Cortex of kidney (tissue), 1 donor: ENCODE results near the gene HOXD3.

Source experiments
- DNase-seq: peaks from one replicate; lab custom pipeline; 2025; lab: John Stamatoyannopoulos, UW

HOXD3 gene

DNA sequence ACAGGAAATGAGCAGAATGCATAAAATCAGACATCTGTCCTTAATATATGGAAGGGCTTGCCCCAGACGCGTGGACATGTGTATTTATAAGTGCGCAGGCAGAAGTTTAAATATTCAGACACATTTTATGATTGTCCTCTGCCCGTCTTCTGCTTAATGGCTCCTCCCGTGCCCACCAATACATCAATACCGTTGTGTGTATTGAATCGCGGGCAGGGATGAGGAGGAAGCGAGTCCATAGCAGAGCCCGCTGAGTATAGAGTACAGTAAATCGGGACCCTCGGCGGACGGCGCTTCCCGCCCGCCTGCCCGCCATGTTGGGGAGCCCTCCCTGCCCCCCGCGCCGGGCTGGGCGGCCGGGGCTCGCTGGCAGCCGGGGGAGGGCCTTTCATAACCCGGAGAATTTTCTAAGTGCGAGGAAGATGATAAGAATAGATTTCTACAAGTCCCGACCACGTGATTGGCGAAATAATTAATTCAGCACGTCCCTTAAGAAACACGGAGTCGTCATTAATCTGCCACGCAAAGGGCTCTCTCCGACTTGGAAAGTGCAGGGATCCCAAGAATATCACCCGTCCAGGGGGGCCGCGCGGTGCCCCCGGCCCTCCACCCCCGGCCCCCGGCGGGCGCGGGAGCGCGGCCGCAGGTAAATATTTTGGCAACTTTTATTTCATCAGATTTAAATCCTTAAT, at the start of gene HOXD3:
TSS of gene HOXD3 (plus strand) at position 501 of the 692 bp plus-strand sequence. CDS start 11,808 bp downstream, outside the sequence.
- DNase-seq = no peak

- DNase-seq = no peak
Observed at GRCh38 chr2:176107731-176108181, 49.4 kb upstream of the HOXD3 start.

GRCh38 chr2:176109192-176109901, 47.8 kb upstream of the HOXD3 start:
- no peak for DNase-seq

GRCh38 chr2:176109946-176110345, 47.2 kb upstream of the HOXD3 start:
- no peak for DNase-seq

DNA sequence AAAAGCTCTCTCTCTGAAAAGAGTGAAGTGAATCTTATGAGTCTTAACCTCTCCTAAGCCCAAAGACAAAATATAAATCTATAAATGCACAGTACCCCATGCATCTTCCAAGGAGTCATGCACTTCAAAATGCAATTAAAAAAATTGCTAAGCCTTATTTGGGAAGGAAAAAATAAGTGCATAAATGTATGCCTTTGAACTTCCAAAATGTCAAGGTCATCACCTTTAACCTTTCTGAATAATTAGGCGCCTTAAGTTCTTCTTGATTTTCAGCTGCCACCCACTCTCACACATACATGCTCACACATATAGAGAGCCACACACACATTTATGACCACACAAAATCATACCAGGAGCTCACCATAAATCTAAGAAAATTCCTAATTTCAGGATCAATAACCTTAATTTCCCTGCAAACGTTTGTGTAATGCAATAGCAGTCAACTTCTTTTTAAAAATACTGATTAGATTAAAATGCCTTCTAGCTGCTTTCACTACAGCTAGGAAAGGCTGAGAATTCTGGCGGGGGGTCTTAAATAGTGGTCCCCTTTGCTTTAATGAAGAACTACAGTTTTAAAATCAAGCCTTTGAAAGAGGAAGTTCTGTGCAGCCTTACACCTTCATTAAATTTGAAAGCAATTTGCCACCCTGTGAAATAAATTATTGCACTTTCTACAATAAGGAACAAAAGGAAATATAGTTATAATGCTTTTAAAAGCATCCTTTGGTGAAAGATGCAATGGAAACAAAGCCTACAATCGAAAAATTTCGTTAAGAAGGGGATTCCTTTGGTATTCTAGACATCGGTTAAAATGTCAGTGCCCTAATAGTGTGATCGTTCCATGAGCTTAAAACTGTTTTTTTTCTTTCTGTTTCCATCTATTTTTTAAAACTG, 46.4 kb upstream of the HOXD3 start:
- no peak for DNase-seq

DNA sequence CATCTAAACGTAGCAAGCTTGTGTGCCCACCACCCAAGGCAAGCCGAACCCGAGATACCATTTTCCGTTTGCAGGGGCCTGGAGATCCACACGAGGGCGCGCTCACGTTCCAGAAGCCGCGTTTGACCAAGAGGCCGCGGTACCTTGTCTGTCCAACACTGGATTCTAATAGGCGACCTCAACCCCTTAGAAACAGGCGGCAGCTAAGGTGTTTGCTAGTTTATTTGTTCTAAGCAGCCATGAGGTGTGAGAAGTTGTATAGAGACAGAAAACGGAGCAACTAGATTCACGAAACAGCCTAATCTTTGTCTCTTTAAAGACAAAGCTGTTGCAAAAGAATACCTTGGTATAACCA, 45.8 kb upstream of the HOXD3 start:
- DNase-seq = no peak

DNA sequence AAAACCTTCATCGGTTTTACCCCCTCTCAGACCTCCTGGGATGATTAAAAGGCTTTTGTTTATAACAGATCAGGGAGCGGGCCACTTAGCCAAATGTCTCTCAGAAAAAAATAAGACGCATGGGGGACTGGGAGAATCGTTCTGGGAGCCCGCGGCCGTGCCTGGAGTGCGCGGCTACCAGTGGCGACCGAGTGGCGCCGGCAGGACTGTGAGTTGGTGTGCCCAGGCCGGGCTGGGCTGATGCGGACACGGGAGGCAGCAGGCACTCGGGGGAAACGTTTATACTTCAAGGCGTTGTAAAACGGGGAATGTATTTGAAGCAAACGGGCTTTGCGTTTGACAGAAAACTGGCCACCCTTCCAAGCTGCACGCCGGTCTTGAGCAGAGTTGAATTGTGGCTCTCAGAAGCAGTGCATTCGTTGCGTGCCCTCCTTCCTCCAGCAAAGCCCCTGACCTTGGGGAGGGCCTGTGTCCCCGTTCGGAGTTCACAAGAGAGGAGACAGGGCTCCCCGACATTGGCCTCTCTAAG, 45.2 kb upstream of the HOXD3 start:
- no peak for DNase-seq

DNA sequence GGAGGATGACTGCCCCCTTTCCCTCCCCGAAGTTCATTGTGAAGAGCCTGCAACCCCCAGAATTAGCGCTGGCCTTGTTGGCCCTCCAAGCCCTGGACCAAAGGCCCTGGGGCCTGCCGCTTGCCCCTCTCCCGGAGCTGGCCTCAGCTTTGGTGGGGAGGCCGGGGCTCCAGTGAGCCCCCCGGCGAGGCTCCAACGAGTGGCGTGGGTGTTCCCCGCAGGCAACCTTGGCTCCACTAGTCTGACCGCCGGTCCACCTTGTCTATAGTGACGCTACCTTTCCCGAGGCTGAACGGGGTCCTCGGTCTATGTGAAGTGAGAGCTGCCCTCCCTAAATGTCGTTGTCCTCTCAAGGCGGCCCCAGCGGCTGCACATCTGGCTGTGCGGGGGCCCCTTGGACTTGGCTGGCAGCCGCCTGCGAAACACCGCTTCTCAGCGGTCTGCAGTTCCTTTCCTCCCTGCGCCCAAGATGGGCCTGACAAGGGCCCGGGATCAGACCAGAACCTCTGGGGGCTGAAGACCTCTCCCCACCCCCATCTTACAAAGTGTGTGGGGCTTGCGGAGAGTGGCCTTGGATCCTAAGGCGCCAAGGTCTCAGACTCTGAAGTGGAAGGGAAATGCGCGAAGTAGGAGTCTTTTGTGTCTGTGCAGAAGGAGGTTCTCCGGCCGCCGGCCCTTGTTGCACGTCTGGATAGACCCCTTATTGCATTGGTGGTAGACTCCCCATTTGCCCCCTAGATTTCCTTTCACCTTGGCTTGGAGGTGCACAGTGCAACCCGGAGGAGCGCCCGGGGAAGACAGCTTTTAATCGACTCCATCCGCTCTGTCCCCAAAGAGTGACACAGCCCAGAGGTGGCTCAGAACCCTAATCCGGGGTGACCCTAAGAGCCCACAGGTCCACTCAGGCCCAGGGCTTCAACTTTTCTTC, 44.5 kb upstream of the HOXD3 start:
- no peak for DNase-seq

GRCh38 chr2:176114120-176114929, 42.8 kb upstream of the HOXD3 start:
- DNase-seq = no peak

GRCh38 chr2:176114930-176115625, 42.0 kb upstream of the HOXD3 start:
- no peak for DNase-seq

DNA sequence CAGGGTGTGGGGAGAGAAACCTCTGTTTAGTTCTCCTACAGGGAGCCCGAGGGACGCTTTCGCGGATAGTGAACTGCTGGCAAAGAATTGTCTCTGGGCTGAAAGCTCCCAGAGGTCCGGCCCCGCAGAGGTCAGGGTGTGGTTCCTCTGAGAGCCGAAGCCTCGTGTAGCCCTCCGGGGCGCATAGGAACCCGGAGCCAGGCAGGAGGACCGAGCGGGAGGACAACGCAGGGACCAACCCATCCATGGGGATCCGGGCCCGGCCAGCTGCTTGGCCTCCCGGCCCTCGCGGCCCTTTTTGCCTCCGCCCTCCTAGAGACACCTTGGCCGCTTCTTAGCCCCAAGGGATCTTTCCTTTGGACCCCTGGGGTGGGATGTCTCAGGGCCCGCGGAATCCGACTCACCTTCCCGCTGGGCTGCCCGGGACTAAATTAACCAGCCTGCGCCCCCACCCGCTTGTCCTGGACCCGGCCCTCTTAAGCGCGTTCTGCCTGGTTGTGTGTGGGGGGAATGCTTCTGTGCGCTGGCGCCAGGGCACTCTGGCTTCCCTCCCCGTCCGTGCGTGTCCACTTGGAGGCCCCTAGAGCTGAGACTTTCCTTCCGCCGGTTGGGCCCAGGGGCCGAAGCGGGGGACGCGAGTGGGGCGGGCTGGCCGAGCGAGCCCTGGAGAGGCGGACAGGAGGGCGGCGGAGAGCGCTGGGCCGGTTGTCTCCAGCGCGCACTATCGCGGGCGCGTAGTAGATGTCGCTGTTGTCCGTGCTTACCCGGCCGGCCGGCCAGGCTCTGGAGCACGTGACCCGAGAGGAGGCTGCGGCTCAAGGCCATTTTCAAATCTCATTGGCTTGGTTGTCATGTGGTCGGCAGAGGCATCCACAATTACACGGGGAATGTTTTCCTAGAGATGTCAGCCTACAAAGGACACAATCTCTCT, 41.0 kb upstream of the HOXD3 start, which contains the start of gene HOXD10:
TSS of gene HOXD10 (plus strand) at position 896 of the 931 bp plus-strand sequence. CDS start 56 bp downstream, outside the sequence.
- no peak for DNase-seq

- no peak for DNase-seq
Observed at GRCh38 chr2:176117162-176117822, 39.8 kb upstream of the HOXD3 start.

DNA sequence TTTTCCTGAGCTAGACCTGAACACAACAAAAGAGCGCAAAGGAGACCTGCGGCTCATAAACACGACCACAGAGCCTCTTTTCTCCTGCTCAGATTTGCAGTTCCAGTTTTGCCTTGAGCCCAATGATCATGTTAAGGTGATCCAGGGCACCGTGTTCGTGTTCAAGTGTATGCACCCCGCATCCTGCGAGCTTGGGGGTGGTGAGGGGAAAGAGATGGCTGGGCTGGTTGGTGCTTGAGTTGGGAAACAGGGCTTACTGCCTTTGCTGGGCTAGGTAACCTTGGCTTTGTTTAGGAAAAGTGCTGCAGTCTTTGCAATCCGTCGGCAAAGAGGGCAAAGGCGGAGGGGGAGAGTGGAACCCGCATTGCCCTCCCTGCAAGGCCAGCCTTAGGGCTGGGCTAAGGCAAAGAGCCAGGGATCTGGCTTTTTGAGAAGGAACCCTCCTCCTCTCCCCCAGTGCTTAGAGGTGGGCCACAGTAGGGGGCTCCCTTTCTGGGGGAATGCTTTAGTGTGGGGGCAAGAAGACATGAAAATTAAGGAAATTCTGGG, 39.2 kb upstream of the HOXD3 start:
- no peak for DNase-seq

GRCh38 chr2:176118601-176119339, 38.3 kb upstream of the HOXD3 start:
- DNase-seq = no peak

DNA sequence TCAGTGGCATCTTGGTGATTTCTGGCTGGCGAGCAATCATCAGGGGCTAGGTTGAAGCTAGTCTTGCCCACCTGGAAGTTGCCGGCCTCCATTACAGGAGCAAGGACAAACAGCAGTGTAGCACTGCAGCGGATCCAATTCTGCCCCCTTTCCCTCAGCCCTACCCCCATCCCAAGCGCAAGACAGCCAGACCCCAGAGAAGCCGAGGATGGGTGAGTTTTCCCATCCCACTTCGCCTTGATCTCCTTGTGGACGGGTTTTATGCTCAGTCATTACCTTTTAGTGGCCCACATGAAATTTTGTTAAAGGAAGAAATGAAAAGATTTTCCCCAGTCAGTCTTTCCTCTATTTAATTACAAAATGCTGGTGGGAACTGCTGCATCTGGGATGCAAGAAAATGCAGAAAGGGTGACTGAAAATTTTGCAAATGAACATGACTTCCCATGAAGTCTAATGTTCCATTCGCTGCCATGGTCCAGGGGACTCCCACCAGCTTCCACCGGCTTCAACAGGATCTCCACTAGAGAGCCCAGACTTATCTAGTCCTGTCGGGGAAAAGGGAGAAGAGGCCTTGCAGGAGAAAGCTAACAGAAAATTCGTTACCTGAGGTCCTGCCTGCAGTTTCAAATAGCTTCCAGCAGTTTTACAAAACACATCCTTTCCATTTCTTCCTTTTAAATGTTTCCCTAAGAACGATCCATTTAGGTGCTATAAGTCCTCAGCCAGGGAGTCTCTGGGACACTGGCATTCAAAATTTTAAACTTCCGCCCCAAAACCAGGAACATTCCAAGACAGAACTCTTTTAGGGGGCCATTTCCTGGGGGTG, 36.5 kb upstream of the HOXD3 start:
- DNase-seq = no peak
